Stimulated activated CD8-positive, alpha-beta memory T cell treated with anti-CD3 and anti-CD28 coated beads, Interleukin-2, amount 100 ng/mL, for 1 hour (primary cell): ENCODE data around the gene PRXL2B.
"Not testable (repeated sequence)": the region's sequence is repeated elsewhere in the genome, so short reads cannot be mapped to it uniquely, and the experiment has no call there.

Experiments
- DNase-seq, 2 donors: peaks; one replicate each; pipeline ENCODE4 v3.0.0-alpha.2; 2020; ENCODE audit warnings: low read depth in 2 of 2

Gene PRXL2B

GRCh38 chr1:2586154-2587070 is at the start of gene PRXL2B:
Gene PRXL2B (plus strand): TSS chr1:2586777. CDS start chr1:2586886, 109 bp downstream.
- peak; percentile 94 to 96 for DNase-seq

GRCh38 chr1:2537784-2538115 is 48.8 kb upstream of the PRXL2B start:
- DNase-seq, result no peak

GRCh38 chr1:2538376-2538775 is 48.2 kb upstream of the PRXL2B start:
- no peak for DNase-seq

GRCh38 chr1:2538872-2539271 is 47.7 kb upstream of the PRXL2B start:
- DNase-seq, result no peak

- no peak for DNase-seq
Measured at GRCh38 chr1:2539312-2539907, 47.2 kb upstream of the PRXL2B start.

GRCh38 chr1:2540816-2541492 is 45.6 kb upstream of the PRXL2B start:
- no peak for DNase-seq

GRCh38 chr1:2541619-2542245 is 44.8 kb upstream of the PRXL2B start:
- no peak for DNase-seq

GRCh38 chr1:2542246-2542915 is 44.2 kb upstream of the PRXL2B start:
- DNase-seq, result no peak

GRCh38 chr1:2543543-2544092 is 43.0 kb upstream of the PRXL2B start:
- no peak for DNase-seq

GRCh38 chr1:2544093-2544874 is 42.3 kb upstream of the PRXL2B start:
- DNase-seq, result no peak

GRCh38 chr1:2544875-2545640 is 41.5 kb upstream of the PRXL2B start:
- no peak for DNase-seq

- DNase-seq, result peak; percentile 71 to 83
Measured at GRCh38 chr1:2545754-2546514, 40.6 kb upstream of the PRXL2B start.

- DNase-seq, result peak in 1 of 2 donors; percentile 70
Measured at GRCh38 chr1:2546515-2547209, 39.9 kb upstream of the PRXL2B start.

- no peak for DNase-seq
Measured at GRCh38 chr1:2547210-2548067, 39.1 kb upstream of the PRXL2B start.

GRCh38 chr1:2548068-2548589 is 38.4 kb upstream of the PRXL2B start:
- DNase-seq, result peak; percentile 69 to 71

GRCh38 chr1:2549367-2550029 is 37.1 kb upstream of the PRXL2B start:
- DNase-seq, result not testable (repeated sequence)
